ENCODE results near the gene IL5RA.
A peak's percentile ranks its signal among the peaks of the same experiment; 100 is the strongest.

The IL5RA gene

GRCh38 chr3:3064297-3064696 lies 45.9 kb downstream of the IL5RA start:
- no peak for DNase-seq

DNA sequence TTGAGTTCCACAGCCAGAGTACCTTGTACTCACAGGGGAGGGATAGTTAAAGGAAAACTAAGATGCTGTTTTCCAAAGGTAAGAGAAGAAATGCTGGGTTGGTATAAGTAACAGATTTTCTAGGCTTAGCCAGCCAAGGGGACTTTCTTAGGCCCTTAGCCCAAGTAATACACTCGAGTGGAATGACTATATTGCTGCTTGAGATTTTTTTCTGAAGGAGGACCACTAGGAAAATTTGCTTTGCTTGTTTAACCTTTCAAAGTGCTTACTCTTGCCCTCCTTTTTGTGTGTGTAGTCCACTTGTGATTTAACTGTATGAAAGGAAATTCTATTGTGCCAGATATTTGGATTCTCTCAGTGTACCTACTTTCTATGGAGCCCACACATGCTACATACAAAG lies 50.5 kb downstream of the IL5RA start:
- no peak for DNase-seq

- peak; percentile 3 for DNase-seq
Observed at GRCh38 chr3:3053974-3054373, 56.2 kb downstream of the IL5RA start.

DNA sequence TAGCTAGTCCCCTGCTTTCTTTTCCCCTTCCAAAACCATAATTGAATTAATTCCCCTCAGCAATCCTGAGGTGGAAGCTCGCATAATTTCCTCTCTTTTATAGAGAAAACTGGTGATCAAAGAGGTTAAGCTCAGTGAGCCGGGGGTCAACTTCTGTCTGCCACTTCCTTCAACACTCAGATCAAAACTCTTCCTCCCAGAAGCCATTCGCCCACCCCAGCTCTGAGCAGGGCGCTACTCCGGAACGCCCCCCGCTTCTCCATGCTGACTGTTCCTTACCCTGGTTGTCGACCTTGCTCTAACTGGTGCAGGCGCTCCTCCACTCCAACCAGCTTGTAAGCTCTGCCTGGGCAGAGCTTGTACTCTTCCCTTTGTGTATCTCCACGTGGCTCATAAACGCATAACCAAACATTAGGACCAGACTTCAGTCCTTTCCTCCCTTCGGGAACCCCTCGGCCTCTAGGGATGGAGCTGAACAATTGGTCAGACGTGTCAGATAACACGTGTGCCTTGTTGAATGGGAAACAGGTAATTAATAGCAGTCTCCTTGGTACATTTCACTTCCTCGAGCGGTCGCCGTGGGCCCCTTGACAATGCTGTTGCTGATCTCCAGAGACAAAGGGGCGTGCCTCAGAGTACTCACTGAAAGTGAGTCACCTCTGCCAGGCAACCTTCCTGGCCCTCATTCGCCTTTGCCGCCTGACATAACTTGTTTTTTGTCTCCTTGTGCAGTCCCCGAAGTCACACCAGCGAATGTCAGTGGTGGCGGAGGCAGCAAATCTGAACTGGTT lies 71.8 kb downstream of the IL5RA start:
- DNase-seq = no peak

GRCh38 chr3:3037156-3037555 lies 73.0 kb downstream of the IL5RA start:
- DNase-seq = no peak

DNA sequence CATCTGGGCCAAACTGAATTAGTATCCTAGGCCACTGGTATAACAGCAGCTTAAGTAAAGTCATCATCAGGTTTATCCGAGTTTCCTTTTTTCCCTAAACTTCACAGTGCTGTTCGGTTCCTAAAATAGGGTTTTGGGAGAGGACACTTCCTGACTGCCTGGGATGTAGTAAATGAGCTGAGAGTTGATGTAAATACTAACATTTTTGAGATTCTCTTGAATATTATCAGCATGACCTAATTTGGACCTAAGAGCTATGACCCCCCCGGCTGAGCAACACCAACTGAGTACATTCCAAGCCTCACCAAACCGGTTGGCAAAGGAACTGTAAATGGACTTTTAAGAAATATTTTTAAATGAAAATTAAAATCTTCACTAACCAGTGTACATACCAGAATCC lies 78.8 kb downstream of the IL5RA start:
- DNase-seq = no peak

GRCh38 chr3:3027976-3028567 lies 82.1 kb downstream of the IL5RA start:
- no peak for DNase-seq

DNA sequence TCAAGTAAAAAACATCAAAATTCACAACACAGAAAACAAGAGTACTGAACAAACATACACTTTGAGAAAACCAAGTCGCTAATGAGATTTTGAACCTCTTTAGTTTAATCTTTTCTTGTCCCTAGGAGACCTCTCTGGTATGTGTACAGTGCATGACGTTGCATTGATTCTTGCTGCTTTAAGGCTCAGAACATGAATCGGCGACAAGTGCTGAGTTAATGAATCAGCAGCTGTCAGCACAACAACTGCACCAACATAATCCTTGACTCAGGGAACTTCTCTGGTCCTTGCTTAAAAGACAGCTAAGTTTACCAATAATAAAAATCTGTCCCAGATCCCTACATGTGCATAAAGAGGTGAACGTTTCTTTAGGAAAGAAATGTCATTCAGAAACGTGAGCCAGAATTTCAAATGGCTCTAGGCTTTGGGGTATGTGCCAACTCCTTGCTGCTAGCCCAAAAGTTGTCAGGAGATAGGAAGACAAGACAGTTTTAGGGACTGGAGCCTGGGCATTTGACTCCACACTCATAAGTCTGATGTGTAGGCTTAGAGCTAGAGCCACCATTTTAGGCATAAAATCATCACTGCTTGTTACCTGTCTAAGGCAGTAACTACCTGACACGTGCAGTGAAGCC lies 86.9 kb downstream of the IL5RA start:
- no peak for DNase-seq

- DNase-seq = no peak
Observed at GRCh38 chr3:3020209-3020608, 90.0 kb downstream of the IL5RA start.
